GM08714 (cell line): Measurements from ENCODE around the gene STK33.

Experiments
- H3K4me3 ChIP-seq: fragments of 200-500 bp; sonication (Bioruptor generic); 2 replicates; pipeline ENCODE4 v1.5.1; 2014; ENCODE audit warnings: mild to moderate bottlenecking, low read length, inconsistent platforms
- ZNF274 ChIP-seq: IDR thresholded peaks from 2 replicates; pipeline ENCODE4 v1.6.1; 2012; ENCODE audit warnings: mild to moderate bottlenecking, low read depth, low read length

Gene STK33

DNA sequence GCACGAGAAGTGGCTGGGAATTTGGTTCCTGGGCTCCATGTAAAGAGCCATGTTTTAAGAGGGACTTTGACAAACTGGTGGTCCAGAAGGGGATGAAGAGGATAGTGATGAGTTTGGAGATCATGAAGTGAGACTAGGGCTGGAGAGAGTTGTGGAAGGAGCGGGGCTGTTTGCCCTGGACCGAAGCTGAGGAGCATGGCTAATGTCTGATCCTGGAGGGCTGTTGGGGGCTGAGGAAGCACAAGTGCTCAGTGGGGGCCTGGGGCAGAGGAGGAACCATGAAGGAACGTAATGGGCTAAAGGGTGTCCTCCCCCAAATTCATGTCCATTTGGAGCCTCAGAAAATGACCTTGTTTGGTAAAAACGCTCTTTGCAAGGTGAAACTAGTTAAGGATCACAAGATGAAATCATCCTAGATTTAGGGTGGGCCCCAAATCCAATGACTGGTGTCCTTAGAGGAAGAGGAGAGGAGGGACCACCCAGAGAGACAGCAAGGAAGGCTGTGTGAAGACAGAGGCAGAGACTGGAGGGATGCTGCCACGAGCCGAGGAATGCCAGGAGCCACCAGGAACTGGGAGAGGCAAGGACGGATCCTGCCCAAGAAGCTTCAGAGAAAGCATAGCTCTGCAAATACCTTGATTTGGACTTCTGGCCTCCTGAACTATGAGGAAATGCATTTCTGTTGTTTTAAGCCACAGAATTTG, 223.1 kb downstream of the STK33 start:
- no peak for TF ChIP-seq ZNF274
- no peak overlapping the region for H3K4me3 ChIP-seq

DNA sequence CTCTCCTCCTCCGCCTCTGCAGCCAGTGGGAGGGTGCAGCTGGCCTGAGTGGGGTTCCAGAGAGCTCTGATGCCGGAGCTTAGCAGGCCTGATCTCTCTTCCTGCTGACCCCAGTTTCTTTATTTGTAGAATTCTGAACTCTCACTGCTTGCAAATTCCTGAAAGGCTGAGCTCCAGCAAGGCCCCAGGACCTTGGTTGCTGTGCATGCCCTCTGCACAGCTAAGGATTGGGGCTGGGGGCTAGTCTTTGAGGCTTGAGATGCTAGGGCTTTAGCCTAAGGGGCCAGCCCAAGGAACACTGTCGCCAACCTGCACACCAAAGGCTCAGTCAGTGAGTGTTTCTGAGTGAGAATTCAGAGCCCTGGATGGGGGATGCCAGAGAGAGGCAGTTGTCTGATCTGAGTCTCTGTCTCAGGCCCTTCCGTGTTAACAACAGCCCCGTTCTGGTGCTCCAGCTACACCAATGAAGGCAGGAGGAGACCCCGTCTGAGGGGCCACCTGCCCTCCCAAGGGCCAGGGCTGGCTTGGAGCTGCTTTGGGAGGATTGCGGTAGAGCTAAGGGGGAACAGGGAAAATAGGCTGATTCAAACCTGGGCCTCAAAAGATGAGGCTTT, 224.3 kb downstream of the STK33 start:
- no peak for TF ChIP-seq ZNF274
- no peak overlapping the region for H3K4me3 ChIP-seq

DNA sequence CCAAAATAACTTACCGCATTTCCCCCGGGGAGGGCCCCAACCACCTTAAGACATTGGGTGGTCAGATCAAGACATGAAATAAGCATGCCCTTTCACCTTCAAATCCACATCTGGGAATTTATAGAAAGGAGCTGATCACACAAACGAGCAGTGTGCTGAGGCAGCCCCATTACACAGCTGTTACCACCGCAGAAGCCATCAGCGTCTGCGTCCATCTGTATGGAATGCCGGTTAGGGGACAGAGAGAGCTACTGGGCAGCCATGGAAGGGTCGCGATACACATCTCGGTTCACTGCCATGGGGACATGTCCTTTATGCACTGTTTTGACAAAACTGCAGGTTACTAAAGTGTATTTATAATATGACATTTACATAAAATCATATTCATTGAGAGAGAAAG, 225.3 kb downstream of the STK33 start:
- no peak overlapping the region for H3K4me3 ChIP-seq
- no peak for TF ChIP-seq ZNF274

- no peak for TF ChIP-seq ZNF274
- H3K4me3 ChIP-seq = no peak overlapping the region
Observed at GRCh38 chr11:8368194-8368593, 225.8 kb downstream of the STK33 start.

- no peak for TF ChIP-seq ZNF274
- H3K4me3 ChIP-seq = no peak overlapping the region
Observed at GRCh38 chr11:8366316-8366715, 227.7 kb downstream of the STK33 start.

DNA sequence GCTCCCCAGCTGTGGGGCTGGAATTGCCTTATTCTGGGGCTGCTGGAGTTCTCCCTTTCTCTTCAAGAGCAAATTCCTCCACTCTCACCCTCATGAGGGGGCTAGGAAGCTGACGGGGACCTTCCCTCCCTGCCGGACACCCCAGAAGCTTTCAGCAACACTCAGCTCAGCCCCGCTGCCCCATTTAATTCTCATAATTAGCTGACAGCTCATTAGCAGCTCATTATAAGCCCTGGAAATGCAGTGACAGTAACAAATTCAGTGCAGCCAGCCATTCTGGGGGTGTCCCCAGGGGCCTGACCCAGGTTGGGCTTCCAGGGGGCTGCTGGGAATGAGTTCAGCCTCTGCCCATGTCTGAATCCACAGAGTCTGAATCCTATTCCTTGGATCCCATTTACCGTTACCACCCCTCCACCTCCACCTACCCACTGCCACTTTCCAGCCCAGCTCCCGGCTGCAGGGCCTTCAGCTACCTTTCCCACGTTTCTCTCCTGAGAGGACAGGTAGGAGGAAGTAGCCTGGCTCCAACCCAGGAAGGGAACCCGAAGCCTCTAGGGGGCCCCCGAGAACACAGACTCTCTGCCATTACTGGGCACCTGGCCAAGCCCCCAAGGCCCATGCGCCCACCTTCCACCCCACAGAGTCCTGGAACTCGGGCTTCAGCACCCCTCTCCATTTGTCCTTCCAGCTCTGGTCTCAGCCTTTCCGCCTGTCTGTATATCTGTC, 228.6 kb downstream of the STK33 start:
- no peak overlapping the region for H3K4me3 ChIP-seq
- TF ChIP-seq ZNF274 = no peak

DNA sequence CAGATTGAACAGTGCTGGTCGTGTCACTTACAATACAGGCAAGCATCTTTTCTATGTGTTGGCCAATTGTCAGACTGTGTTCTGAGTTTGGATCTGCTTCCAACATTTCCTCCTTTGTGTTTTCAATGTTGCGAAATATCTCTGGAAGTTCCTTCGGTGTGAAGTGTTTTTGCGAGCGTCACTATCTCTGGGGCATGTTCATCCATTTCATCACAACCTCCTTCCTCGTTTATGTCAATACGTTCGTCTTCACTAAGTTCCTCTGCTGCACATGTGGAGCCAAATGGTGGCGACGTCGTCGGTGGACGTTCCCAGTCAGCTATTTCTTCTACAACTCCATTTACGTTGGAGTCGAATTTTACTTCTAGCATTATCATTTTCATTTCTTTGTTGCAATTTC, 230.1 kb downstream of the STK33 start:
- H3K4me3 ChIP-seq = no peak overlapping the region
- TF ChIP-seq ZNF274 = no peak

DNA sequence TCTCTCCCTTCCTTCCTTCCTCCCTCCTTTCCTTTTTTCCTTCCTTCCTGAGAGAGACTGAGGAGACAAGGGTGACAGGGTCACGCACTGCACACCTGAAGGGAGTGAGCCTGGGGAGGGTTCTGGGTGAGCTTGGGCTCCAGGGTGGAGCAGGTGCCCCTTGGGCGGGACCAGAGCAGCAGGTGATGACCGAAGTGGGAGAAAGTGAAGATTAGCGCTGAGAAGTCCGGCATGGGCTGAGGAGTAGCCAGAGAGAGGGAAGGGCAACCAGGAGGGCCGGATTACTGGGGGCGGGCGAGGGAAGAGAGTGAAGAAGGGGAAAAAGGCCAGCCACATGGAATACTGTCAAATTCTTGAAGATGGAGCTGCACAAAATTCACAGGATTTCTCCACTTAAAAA, 231.1 kb downstream of the STK33 start:
- no peak for TF ChIP-seq ZNF274
- H3K4me3 ChIP-seq = no peak overlapping the region

DNA sequence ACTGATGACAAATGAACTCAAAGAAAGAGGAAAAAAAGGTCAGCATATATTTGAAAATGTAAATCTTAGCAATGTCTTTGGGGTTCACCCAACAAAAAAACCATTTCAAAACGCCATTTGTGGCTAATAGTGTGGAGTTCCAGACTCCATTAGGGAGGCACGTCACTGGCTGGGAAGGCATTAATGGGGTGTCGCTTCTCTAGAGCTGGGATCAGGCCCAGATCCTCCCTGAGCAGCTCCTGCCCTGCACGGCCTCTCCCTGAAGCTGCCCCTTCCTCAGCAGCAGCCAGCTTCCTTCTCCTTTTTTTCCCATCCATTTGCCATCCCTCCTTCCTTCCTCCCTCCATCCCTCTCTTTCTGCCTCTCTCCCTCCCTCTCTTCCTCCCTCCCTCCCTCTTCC, 231.5 kb downstream of the STK33 start:
- no peak overlapping the region for H3K4me3 ChIP-seq
- no peak for TF ChIP-seq ZNF274

DNA sequence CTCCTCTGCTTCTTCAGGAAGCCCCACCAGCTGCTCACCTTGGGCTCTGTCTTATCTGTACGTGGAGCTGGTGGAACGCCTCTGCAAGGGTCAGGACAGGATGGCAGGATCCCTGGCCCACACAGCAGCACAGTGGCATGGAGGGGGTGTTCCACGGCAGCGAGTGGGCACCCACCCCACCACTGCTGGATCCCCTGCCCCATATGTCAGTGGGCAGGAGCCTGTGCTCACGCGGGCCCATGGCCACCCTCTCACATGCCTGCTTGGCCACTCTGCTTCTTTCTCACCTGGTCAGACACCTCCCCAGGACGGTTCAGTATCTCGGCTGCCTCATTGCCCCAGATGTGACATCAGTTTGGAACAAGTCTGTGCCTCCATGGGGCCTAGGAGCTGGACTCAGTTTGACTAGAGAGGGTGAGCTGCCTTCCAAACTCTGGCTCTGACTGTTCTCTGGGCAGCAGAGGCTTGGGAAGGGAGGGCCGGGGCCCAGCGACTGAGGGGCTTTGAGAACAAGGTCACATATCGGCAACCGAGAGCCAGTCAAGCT, 232.3 kb downstream of the STK33 start:
- TF ChIP-seq ZNF274 = no peak

GRCh38 chr11:8361206-8361605, 232.8 kb downstream of the STK33 start:
- H3K4me3 ChIP-seq = no peak overlapping the region
- no peak for TF ChIP-seq ZNF274

More for the DNA sequence above, 232.3 kb downstream of the STK33 start:
- H3K4me3 ChIP-seq = no peak overlapping the region

- no peak overlapping the region for H3K4me3 ChIP-seq
- TF ChIP-seq ZNF274 = no peak
Observed at GRCh38 chr11:8360086-8360828, 233.8 kb downstream of the STK33 start.

- H3K4me3 ChIP-seq = no peak overlapping the region
- no peak for TF ChIP-seq ZNF274
Observed at GRCh38 chr11:8359521-8359920, 234.5 kb downstream of the STK33 start.

DNA sequence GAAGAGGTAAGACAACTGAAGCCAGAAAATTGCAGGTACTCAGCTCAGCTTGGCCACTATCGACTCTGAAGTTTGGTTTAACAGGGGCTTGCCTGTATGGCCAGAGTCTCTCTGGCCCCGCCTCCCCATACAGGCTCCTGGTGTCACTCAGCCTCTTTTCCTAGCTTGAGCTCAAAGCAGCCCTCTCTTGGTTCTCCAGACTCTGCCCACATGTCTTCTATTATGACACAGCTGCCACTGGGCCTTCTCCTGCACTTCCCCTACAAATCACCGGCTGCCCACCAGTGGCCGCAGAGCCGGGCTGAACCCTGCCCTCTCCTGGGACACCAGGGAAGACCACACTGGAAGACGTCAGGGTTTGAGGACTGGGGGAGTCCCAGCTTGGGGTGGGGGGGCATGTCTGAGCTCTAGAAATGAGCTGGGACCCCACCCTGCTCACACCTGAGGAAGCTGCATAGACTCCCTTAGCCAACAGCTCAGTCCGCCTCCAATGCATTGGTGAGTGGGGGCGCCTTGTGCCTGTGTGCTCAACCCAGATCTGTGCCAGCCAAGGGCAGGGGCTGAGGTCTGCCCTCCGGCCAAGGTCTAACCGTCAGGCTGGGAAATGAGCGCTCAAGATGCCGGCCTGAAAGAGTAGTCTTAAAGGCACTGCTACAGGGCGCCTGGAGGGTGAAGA, 236.0 kb downstream of the STK33 start:
- H3K4me3 ChIP-seq = no peak overlapping the region
- TF ChIP-seq ZNF274 = no peak
